Activated naive CD4-positive, alpha-beta T cell treated with anti-CD3 and anti-CD28 coated beads, Interleukin-2, amount 50 U/mL, for 72 hours (primary cell): ENCODE data around the gene KDM3A. TPM values are rescaled to one million over a fixed set of nuclear protein-coding genes. Genes with fewer than 3 reads are reported as not detected.

Experiments used
- ATAC-seq, 2 donors: fragments of 150-1000 bp; cut with Tn5 transposase; 2 replicates each; pipeline ENCODE4 v1.10.0; 2021; ENCODE audit warnings: mild to moderate bottlenecking in 2 of 2, moderate library complexity in 2 of 2
- DNase-seq, 2 donors: peaks; one replicate each; pipeline ENCODE4 v3.0.0; 2021 to 2022; ENCODE audit warnings: low spot score in 2 of 2
- H3K27ac Mint-ChIP-seq, 2 donors: one replicate each; pipeline ENCODE4 v1.8.0; 2022; ENCODE audit warnings: mild to moderate bottlenecking in 2 of 2, mixed read lengths in 2 of 2
- H3K36me3 Mint-ChIP-seq, 2 donors: one replicate each; pipeline ENCODE4 v1.8.0; 2022; ENCODE audit warnings: mixed read lengths in 2 of 2
- H3K9me3 Mint-ChIP-seq, 2 donors: one replicate each; pipeline ENCODE4 v1.8.0; 2022; ENCODE audit warnings: mixed read lengths in 2 of 2
- total RNA-seq, 2 donors: library from RNA; stranded (reverse); gene quantifications; one replicate each; pipeline ENCODE4 v1.2.3, GENCODE V29; 2022

The KDM3A gene
- total RNA-seq, 2 donors from 2014 or later: 67.1 to 108 TPM

DNA sequence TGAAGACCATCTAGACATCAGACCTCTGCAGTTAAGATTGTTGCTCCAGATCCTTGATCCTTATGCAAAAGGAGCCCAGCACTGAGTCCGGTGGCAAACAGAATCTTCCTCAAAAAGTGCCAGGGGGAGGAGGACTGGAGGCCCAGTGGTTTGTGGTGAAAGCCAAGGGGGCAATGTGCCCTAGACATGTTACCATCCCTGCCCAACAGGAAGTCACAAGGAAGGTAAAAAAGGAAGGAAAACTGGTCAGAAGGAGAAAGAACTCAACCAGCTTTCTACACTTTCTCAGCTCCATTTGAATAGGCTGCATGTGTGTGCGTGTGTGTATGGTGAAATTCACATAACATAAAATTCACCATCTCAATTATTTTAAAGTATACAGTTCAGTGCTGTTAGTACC, 25.0 kb upstream of the KDM3A start:
- no peak for DNase-seq
- Mint-ChIP-seq H3K27ac (no peak overlapping the region), H3K36me3 (peaks cover 11 to 12% of the 10 kb centered on the region in 2 donors), H3K9me3 (peaks cover 4 to 10% of the 10 kb centered on the region in 2 donors)
- ATAC-seq: no peak

DNA sequence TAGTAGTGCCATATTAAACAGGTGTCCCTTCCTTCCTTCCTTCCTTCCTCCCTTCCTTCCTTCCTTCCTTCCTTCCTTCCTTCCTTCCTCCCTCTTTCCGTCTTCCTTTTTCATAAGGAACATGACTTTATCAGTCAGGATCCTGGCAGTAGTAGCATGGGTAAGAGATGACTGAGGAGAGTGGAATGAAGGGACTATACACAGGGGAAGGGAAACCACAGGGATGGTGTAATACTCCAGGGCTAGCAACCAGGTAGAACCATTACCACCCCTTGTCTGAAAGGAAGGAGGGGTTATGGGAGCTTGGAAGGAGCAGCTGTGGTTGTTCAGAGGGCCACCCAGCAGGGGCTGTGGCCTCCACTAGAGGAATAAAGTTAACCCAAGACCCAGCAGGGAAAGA, 23.2 kb upstream of the KDM3A start:
- DNase-seq (no peak), ATAC-seq (no peak)
- no peak overlapping the region for H3K27ac Mint-ChIP-seq
- peaks cover 1 to 13% of the 10 kb centered on the region in 2 donors for H3K36me3 Mint-ChIP-seq
- peaks cover 6 to 15% of the 10 kb centered on the region in 2 donors for H3K9me3 Mint-ChIP-seq

DNA sequence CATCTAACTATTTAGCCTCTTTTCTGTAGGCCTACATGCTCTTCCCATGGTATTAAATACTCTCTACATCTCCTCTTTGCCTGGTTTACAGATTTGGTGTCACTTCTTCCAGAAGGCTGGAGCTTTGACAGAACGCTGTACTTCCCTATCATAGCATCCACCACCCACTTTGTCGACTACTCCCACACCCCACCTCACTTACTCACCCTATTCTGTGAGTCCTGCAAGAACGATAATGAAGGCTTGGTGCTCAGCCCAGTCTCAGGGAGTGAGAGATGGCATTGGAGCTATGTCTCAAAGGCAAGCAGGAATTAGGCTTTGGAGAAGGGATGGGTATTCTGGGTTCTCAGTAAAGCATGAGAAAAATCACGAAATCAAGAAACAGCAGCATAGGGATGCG, 20.3 kb upstream of the KDM3A start:
- peaks cover 5 to 14% of the 10 kb centered on the region in 2 donors for H3K9me3 Mint-ChIP-seq
- H3K36me3 Mint-ChIP-seq: peaks cover 0 to 5% of the 10 kb centered on the region in 2 donors
- ATAC-seq (no peak), DNase-seq (no peak)
- no peak overlapping the region for H3K27ac Mint-ChIP-seq

DNA sequence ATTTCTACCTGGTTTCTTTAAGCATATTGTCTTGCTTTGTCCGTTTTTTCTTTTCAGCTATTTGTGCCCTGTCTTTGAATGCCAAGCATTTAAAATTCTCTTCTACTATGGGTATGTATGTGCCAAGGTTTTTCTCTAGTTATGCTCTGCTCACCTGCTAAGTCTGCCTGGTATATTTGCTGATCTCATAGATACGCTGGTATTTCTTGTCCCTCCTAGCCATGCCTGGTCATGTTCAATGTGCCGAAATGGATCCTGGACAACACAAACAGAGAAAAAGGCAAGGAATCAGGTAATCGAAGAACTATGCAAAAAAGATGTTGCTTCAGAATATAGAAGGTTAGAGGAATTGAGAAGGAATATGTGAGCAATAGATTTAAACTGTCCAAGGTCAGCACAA, 14.9 kb upstream of the KDM3A start:
- ATAC-seq: no peak
- Mint-ChIP-seq H3K27ac (no peak overlapping the region), H3K36me3 (peaks cover 0 to 11% of the 10 kb centered on the region in 2 donors), H3K9me3 (peaks cover 10 to 11% of the 10 kb centered on the region in 2 donors)
- no peak for DNase-seq

DNA sequence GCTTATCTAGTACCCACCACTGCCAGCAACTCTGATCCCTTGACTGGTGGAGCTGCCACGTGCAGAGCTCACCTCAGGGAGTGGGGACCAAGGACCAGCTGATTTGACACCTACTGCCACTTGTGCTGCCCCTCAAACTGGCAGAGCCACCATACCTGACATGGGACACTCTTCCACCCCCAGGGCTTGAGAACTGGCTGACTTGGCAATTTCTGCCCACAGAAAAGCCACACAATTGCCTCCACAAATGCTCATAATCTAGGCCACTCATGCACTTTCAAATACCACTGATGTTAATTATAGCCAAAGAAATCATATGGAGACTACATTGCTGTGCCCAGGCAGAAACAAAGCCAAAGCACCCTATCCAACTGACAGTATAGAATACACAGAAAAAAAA, 11.8 kb upstream of the KDM3A start:
- Mint-ChIP-seq H3K9me3 (peaks cover 4 to 5% of the 10 kb centered on the region in 2 donors), H3K36me3 (peaks cover 0 to 6% of the 10 kb centered on the region in 2 donors), H3K27ac (no peak overlapping the region)
- DNase-seq: no peak
- ATAC-seq: no peak

DNA sequence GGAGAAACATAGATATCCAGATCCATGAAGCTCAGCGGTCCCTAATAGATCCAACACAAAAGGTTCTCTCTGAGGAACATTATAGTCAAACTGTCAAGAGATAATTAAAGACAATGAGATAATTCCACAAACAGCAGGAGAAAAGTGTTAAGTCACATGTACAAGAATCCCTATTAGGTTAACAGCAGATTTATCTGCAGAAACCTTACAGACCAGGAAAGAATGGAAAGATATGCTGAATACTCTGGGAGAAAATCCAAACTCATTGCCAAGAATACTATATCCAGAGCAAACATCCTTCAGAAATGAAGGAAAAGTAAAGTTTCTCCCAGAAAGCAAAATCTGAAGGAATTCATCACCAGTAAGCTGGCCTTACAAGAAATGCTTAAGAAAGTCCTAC, 10.8 kb upstream of the KDM3A start:
- ATAC-seq: no peak

DNA sequence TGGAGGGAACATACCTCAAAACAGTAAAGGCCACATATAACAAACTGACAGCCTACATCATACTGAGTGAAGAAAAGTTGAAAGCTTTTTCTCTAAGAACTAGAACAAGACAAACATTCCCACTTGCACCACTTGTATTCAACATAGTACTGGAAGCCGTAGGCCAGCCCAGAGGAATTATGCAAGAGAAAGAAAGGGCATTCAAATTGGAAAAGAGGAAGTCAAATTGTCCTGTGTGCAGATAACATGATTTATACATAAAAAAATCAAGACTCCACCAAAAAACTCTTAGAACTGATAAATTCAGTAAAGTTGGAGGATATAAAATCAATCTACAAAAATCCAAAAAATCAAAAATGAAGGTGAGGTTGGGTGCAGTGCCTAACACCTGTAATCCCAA, 8.0 kb upstream of the KDM3A start:
- Mint-ChIP-seq H3K27ac (no peak overlapping the region), H3K9me3 (peaks cover 5 to 15% of the 10 kb centered on the region in 2 donors), H3K36me3 (peaks cover 0 to 6% of the 10 kb centered on the region in 2 donors)
- ATAC-seq (no peak), DNase-seq (no peak)

More for the DNA sequence above, 10.8 kb upstream of the KDM3A start:
- peaks cover 0 to 6% of the 10 kb centered on the region in 2 donors for H3K36me3 Mint-ChIP-seq
- H3K27ac Mint-ChIP-seq: no peak overlapping the region
- peaks cover 4 to 5% of the 10 kb centered on the region in 2 donors for H3K9me3 Mint-ChIP-seq
- no peak for DNase-seq

DNA sequence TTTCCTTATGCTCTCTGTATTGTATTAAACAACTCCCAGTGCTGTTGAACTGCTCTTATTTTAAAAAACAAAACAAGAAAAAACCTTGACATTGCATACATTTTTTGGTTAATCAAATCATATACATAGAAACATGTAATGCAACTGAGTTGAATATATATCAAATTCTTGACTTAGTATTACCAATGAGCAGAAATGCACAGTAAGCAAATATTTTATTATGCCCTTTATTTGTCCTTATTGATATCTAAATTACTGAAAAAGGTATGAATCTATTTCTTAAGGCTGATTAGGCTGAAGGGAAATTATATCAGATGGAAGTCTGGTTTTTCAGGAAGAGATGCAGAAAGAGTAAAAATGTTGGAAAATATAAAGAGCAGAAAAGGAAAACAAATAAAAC, 6.9 kb upstream of the KDM3A start:
- H3K27ac Mint-ChIP-seq: no peak overlapping the region
- no peak for DNase-seq
- peaks cover 1 to 6% of the 10 kb centered on the region in 2 donors for H3K36me3 Mint-ChIP-seq
- peaks cover 5 to 15% of the 10 kb centered on the region in 2 donors for H3K9me3 Mint-ChIP-seq
- ATAC-seq: no peak

DNA sequence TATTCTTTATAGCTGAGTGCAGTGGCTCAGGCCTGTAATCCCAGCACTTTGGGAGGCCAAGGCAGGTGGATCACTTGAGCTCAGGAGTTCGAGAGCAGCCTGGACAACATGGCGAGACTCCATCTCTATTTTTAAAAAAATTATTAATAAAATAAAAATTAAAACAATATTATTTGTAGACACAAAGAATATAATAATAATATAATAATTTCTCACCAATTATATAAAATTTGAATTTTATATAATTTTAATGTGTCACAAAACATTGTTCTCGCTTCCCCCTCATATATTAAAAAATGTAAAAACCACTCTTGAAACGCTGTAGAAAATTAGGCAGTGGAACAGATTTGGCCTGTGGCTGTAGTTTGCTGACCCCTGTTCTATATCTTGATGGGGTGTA, 5.6 kb upstream of the KDM3A start:
- peaks cover 13% of the 10 kb centered on the region in 2 donors for H3K36me3 Mint-ChIP-seq
- ATAC-seq: no peak

DNA sequence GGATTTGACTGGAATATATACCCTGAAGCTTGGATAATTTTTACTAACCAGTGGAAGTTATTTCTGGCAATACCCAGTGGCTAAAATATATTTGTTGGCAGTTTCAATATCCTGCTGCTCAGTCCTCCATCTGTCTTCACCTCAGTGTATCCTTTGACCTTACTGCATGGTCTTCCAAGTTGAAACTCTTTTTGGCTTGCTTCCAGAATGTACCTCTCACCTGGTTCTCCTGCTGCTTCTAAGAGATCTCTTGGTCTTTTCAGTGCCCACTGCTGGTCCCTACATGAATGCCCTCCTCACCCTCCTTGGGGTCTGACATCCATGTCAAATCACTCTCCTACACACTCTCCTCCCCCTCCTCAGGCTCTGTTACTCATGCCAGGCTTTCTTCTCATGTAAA, 4.8 kb upstream of the KDM3A start:
- H3K36me3 Mint-ChIP-seq: peaks cover 15 to 20% of the 10 kb centered on the region in 2 donors
- peaks cover 10 to 24% of the 10 kb centered on the region in 2 donors for H3K9me3 Mint-ChIP-seq
- ATAC-seq (no peak), DNase-seq (no peak)
- H3K27ac Mint-ChIP-seq: peak overlapping the region in 1 of 2 donors; percentile 4

More for the DNA sequence above, 5.6 kb upstream of the KDM3A start:
- Mint-ChIP-seq H3K27ac (no peak overlapping the region), H3K9me3 (peaks cover 8 to 24% of the 10 kb centered on the region in 2 donors)
- DNase-seq: no peak

DNA sequence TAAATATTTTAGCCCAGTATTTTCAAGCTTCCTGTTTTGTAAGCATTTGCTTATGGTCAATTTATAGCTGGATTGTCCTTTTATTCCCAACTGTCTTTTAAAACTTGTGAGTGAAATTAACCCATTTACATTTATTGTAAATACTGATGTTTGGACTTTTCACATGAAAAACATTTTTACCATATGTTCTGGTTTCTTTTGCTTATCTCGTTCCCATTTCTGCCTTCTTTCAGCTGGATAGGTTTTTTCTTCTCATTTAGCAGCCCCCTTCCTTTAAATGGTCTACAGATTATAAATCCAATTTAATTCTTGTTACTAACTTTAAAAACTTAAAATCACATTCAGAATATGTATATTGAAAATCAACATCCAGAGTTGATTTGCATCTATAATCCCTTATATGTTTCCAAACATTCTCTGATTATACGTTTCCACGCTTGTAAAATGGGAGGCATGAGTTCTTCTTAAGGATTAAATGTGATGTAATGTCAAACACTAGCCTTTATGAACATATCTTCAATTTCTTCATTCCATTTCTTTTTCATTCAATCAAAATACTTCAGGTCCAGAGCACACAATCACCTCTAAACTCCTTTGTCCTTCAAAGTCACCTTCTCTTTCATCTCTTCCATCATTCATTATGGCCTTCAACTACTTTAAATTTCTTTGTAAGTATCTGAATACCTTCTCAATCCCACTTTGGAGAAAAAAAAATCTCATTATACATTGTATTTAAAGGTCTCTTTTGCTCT, 1.1 kb upstream of the KDM3A start:
- H3K9me3 Mint-ChIP-seq: peaks cover 10 to 24% of the 10 kb centered on the region in 2 donors
- no peak for ATAC-seq
- peaks cover 34 to 41% of the 10 kb centered on the region in 2 donors for H3K36me3 Mint-ChIP-seq
- H3K27ac Mint-ChIP-seq: peak overlapping the region; percentile 94 to 95
- DNase-seq: no peak

DNA sequence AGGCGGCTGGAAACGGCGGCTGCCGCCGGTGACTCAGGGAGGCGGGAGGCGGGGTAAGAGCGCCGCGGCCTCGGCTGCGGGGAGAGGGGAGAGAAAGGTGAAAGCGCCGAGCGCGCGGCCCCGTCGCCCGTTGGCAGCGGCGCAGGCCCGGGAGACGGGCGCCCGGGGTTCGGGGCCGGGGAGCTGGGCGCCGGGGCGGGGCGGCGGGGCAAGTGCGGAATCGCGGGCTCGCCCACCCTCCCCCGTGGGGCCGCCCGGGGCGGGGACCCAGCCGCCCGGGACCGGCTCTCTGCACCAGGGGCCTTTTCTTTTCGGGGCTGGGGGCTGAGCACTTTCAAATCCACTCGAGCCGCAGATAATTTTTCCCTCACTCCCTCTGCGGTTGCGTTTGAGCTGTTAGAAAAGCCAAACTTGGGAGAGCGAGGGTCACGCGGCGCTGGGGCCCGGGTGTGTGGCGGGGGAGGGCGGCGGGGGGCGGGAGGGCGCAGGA, 266 bp downstream of the KDM3A start:
- no peak for DNase-seq
- Mint-ChIP-seq H3K36me3 (peaks cover 34 to 52% of the 10 kb centered on the region in 2 donors), H3K27ac (peak overlapping the region; percentile 94 to 95), H3K9me3 (peaks cover 10 to 22% of the 10 kb centered on the region in 2 donors)
- no peak for ATAC-seq

DNA sequence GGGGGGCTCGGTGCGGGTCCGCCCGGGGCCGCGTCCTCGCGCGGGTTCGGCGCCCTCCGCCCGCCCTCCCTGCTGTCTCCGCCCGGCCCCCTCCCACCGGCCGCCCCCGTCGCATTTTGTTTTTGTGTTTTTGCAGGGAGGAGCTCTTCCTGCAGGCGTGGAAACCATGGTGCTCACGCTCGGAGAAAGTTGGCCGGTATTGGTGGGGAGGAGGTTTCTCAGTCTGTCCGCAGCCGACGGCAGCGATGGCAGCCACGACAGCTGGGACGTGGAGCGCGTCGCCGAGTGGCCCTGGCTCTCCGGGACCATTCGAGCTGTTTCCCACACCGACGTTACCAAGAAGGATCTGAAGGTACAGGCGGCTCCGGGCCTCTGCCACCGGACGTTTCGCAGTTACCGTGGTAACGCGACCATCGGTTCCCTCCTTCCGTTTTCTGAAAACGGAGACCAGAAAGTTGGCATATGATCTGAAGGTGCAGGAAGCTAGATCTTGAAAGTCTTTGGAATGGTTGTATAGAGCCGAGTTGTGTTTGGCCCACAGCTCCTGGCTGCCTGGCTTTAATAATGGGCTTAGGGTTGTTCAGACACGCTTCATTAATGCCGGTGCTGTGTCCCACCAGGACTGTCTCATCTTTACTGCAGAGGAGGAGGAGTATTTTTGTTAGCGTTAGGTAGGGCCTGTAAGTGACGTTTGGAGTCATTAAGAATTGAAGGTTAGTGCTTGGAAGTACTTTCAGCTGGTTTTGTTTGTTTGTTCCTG, 891 bp downstream of the KDM3A start:
- Mint-ChIP-seq H3K9me3 (peaks cover 10 to 18% of the 10 kb centered on the region in 2 donors), H3K36me3 (peaks cover 34 to 54% of the 10 kb centered on the region in 2 donors), H3K27ac (peak overlapping the region; percentile 95 to 97)
- DNase-seq (peak; percentile 59 to 73), ATAC-seq (peak; percentile 11)

DNA sequence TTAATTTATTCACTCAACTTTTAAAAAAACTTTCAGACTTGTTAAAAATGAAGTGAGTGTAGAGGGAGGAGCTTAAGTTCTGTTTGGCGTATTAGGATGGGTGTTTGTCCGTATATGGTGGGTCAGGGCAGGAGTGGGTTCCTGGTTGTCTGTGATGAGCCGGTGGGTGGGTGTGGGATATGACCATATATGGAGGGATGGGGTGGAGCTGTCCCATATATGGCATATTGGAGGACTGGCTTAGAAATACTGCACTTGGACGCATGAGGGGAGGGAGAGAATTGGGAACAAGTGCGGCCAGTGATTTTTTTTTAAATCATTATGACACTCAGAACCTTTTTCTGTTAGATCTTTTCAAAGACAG, 1.5 kb downstream of the KDM3A start:
- Mint-ChIP-seq H3K27ac (peak overlapping the region; percentile 95 to 97), H3K9me3 (peaks cover 10 to 14% of the 10 kb centered on the region in 2 donors)
- ATAC-seq: peak; percentile 75 to 78

DNA sequence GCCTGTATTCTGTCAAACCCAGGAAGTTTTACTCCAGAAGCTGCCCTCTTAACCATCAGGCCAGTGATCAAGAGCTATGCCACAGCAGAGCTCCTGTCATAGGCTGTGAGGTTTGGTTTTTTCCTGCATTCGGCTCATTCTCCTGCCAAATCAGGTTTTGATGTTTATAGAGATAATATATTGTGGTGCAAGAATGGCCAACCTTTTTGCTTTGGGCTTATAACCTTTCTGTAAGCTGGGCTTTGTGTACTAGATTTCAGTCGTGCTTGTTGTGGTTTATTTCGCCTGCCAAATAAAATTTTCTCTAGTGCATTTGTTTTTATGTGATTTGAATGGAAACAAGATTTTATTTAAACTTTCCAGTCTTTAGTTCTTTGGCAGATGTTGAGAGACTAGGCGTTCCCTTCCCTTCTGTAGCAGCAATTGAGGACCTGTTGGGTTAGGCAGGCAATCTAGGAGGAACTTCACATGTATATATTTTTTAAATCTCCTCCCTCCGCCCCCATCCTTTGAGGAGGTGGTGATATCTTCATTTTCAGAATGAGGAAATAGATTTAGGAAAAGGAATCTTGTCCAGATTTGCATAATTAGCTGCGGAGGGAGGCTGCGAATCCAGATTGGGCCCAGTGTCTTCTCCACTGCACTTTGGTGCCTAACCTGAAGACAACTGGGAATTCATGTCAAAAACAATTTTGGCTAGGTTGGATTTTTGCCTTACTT, 2.6 kb downstream of the KDM3A start:
- DNase-seq (no peak), ATAC-seq (no peak)
- Mint-ChIP-seq H3K36me3 (peaks cover 34 to 70% of the 10 kb centered on the region in 2 donors), H3K9me3 (peaks cover 10 to 14% of the 10 kb centered on the region in 2 donors), H3K27ac (peak overlapping the region; percentile 39 to 95)

More for the DNA sequence above, 1.5 kb downstream of the KDM3A start:
- peak; percentile 74 to 80 for DNase-seq
- peaks cover 34 to 58% of the 10 kb centered on the region in 2 donors for H3K36me3 Mint-ChIP-seq

DNA sequence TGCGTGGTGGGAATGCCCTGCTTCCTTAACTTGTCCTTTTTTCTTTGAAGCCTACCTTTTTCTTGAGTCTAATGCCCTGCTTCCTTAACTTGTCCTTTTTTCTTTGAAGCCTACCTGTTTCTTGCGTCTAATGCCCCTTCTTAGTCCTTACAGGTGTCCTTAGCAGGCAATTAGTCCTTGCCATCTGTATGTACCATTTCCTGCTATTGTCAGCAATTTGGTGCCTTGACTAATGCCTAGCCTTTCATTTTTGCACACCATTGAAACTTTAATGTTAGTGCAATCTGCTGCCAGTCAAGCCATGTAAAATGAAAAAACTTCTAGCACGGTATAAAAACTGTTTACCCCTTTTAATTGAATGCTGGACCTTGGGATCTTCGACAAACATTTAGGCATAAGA, 4.3 kb downstream of the KDM3A start:
- peaks cover 32 to 74% of the 10 kb centered on the region in 2 donors for H3K36me3 Mint-ChIP-seq
- H3K9me3 Mint-ChIP-seq: peaks cover 2 to 3% of the 10 kb centered on the region in 2 donors
- no peak overlapping the region for H3K27ac Mint-ChIP-seq
- no peak for ATAC-seq
- no peak for DNase-seq
